Uterus (tissue), 2 donors: ENCODE data around the gene TP53RK.

ENCODE experiments used
- POLR2A ChIP-seq, 2 donors: fragments of 450-650 bp; IDR thresholded peaks; one replicate each; pipeline ENCODE4 v1.6.1; 2016; ENCODE audit warnings: antibody characterized with exemption in 2 of 2, mild to moderate bottlenecking in 1 of 2, moderate library complexity in 1 of 2
- TF ChIP-seq, protein P1 (sequence below), 4 experiments: fragments of 200-600 bp in 2 of 4; fragments of 450-650 bp in 2 of 4; sonication (generic) in 2 of 4; IDR thresholded peaks; one replicate each; pipeline ENCODE4 v1.5.1; 2016 to 2019; ENCODE audit warnings: antibody characterized with exemption in 4 of 4, mild to moderate bottlenecking in 2 of 4, moderate library complexity in 1 of 4

DNA sequence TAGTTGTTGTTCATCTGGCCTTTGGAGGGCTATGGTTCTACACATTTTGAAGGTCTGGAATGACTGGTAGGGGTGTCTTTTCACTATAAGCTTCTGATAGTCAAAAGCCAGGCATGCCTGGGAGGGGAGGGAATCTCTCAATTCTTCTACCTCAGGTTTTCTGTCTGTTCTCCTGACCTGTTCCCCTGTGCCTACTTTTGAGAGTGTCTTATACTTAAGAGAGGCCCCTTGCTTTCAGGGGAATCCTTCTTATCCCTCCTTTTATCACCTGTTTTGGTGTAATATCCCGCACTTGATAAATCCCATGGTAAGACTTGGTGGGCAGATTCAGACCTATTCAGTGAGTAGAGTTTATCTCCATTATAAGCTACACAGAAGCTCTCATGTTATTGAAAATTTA lies 27.6 kb downstream of the TP53RK start:
- TF ChIP-seq POLR2A (IDR thresholded peaks at IDR 0.05): no peak
- TF ChIP-seq, protein P1, sequence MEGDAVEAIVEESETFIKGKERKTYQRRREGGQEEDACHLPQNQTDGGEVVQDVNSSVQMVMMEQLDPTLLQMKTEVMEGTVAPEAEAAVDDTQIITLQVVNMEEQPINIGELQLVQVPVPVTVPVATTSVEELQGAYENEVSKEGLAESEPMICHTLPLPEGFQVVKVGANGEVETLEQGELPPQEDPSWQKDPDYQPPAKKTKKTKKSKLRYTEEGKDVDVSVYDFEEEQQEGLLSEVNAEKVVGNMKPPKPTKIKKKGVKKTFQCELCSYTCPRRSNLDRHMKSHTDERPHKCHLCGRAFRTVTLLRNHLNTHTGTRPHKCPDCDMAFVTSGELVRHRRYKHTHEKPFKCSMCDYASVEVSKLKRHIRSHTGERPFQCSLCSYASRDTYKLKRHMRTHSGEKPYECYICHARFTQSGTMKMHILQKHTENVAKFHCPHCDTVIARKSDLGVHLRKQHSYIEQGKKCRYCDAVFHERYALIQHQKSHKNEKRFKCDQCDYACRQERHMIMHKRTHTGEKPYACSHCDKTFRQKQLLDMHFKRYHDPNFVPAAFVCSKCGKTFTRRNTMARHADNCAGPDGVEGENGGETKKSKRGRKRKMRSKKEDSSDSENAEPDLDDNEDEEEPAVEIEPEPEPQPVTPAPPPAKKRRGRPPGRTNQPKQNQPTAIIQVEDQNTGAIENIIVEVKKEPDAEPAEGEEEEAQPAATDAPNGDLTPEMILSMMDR (IDR thresholded peaks at IDR 0.05): no peak
